GM19395 (cell line): ENCODE measurements around the gene HLCS.

Experiments used
- ATAC-seq: cut with Tn5 transposase; IDR thresholded peaks from one replicate; pipeline ENCODE4 v1.9.1; 2021; ENCODE audit warnings: mild to moderate bottlenecking, moderate library complexity; ENCODE audit not compliant: unreplicated experiment

The HLCS gene

GRCh38 chr21:36917471-36918158 is 48.9 kb downstream of the HLCS start:
- no peak for ATAC-seq

GRCh38 chr21:36916718-36917117 is 49.8 kb downstream of the HLCS start:
- no peak for ATAC-seq

GRCh38 chr21:36915696-36916245 is 50.7 kb downstream of the HLCS start:
- ATAC-seq, result no peak

GRCh38 chr21:36915014-36915695 is 51.3 kb downstream of the HLCS start:
- no peak for ATAC-seq

- ATAC-seq, result no peak
Observed at GRCh38 chr21:36914244-36915013, 52.0 kb downstream of the HLCS start.

GRCh38 chr21:36913247-36914169 is 53.0 kb downstream of the HLCS start:
- no peak for ATAC-seq

- ATAC-seq, result no peak
Observed at GRCh38 chr21:36910581-36911307, 55.7 kb downstream of the HLCS start.

GRCh38 chr21:36909901-36910561 is 56.4 kb downstream of the HLCS start:
- ATAC-seq, result no peak

- no peak for ATAC-seq
Observed at GRCh38 chr21:36909423-36909822, 57.0 kb downstream of the HLCS start.

- no peak for ATAC-seq
Observed at GRCh38 chr21:36908260-36908908, 58.1 kb downstream of the HLCS start.

- no peak for ATAC-seq
Observed at GRCh38 chr21:36904093-36904666, 62.3 kb downstream of the HLCS start.

- no peak for ATAC-seq
Observed at GRCh38 chr21:36902793-36903192, 63.7 kb downstream of the HLCS start.

- ATAC-seq, result no peak
Observed at GRCh38 chr21:36902331-36902730, 64.1 kb downstream of the HLCS start.

GRCh38 chr21:36901575-36901974 is 64.9 kb downstream of the HLCS start:
- no peak for ATAC-seq

GRCh38 chr21:36893581-36893980 is 72.9 kb downstream of the HLCS start:
- no peak for ATAC-seq

GRCh38 chr21:36892201-36892600 is 74.3 kb downstream of the HLCS start:
- ATAC-seq, result no peak

- no peak for ATAC-seq
Observed at GRCh38 chr21:36891692-36892091, 74.8 kb downstream of the HLCS start.

- no peak for ATAC-seq
Observed at GRCh38 chr21:36891121-36891520, 75.3 kb downstream of the HLCS start.
